ENCODE data around the gene SRA1. TPM values are rescaled to one million over a fixed set of nuclear protein-coding genes. Genes with fewer than 3 reads are reported as not detected.

Gene SRA1
- total and polyA plus RNA-seq, 2 of the 8 experiments (the other 6 are each of a cell fraction or from before 2014, with no cell fraction given), result 27.4 to 39.4 TPM

DNA sequence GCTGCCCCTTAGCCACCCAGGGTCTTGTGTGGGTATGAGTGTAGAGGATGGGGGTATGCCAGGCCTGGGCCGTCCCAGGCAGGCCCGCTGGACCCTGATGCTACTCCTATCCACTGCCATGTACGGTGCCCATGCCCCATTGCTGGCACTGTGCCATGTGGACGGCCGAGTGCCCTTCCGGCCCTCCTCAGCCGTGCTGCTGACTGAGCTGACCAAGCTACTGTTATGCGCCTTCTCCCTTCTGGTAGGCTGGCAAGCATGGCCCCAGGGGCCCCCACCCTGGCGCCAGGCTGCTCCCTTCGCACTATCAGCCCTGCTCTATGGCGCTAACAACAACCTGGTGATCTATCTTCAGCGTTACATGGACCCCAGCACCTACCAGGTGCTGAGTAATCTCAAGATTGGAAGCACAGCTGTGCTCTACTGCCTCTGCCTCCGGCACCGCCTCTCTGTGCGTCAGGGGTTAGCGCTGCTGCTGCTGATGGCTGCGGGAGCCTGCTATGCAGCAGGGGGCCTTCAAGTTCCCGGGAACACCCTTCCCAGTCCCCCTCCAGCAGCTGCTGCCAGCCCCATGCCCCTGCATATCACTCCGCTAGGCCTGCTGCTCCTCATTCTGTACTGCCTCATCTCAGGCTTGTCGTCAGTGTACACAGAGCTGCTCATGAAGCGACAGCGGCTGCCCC, 10.0 kb upstream of the SRA1 start:
- H3K4me2 ChIP-seq (ENCODE audit: insufficient read depth in 1 of 2, low read depth in 2 of 2, low read length in 2 of 2), result no peak overlapping the region
- H3K56ac ChIP-seq (replicated peaks; ENCODE audit: insufficient read length, low read depth, low read length), result no peak overlapping the region
- H3K79me1 ChIP-seq (ENCODE audit: low read depth, low read length), result peaks cover 7% of the 10 kb centered on the region
- H4K91ac ChIP-seq (replicated peaks; ENCODE audit: insufficient read length, low read length), result no peak overlapping the region
- H3K4me3 ChIP-seq (ENCODE audit: extremely low read depth in 1 of 4, insufficient read depth in 2 of 4, low read depth in 3 of 4, low read length in 4 of 4), result no peak overlapping the region
- peaks cover 0 to 18% (median 13%) of the 10 kb centered on the region in 4 experiments; a peak in 4 of 8 replicates for H3K36me3 ChIP-seq (ENCODE audit: control insufficient read depth in 2 of 4, insufficient read depth in 4 of 4, low read length in 3 of 4)
- no peak for TF ChIP-seq MAFK (IDR thresholded peaks at IDR 0.05; ENCODE audit: low read depth, low read length)
- TF ChIP-seq EGR1 (IDR thresholded peaks at IDR 0.05; ENCODE audit: borderline replicate concordance, low read depth, low read length), result no peak
- no peak for TF ChIP-seq CREB1 (IDR thresholded peaks at IDR 0.05)
- TF ChIP-seq POU5F1 (IDR thresholded peaks at IDR 0.05; ENCODE audit: low read depth, low read length), result no peak
- TF ChIP-seq TCF12 (IDR thresholded peaks at IDR 0.05; ENCODE audit: low read depth, low read length), result no peak
- no peak for TF ChIP-seq RNF2 (IDR thresholded peaks at IDR 0.05; ENCODE audit: borderline replicate concordance, low read depth, low read length, missing control alignments, poor library complexity, severe bottlenecking)
- TF ChIP-seq NRF1 (IDR thresholded peaks at IDR 0.05; ENCODE audit: low read depth, low read length), result no peak
- TF ChIP-seq JUND (IDR thresholded peaks at IDR 0.05; ENCODE audit: low read length), result no peak
- no peak for TF ChIP-seq SP1 (IDR thresholded peaks at IDR 0.05; ENCODE audit: low read depth, low read length)
- TF ChIP-seq ZNF274 (IDR thresholded peaks at IDR 0.05; ENCODE audit: borderline replicate concordance, extremely low read depth, low read length), result no peak
- TF ChIP-seq RBBP5 (IDR thresholded peaks at IDR 0.05; ENCODE audit: borderline replicate concordance, low read depth, low read length), result no peak
- TF ChIP-seq POLR2A (IDR thresholded peaks at IDR 0.05; ENCODE audit: control extremely low read depth in 1 of 2, low read depth in 2 of 2, low read length in 2 of 2), result no peak
- no peak for TF ChIP-seq RFX5 (IDR thresholded peaks at IDR 0.05; ENCODE audit: borderline replicate concordance, low read depth, low read length)
- H4K8ac ChIP-seq (ENCODE audit: extremely low read depth, insufficient read depth, low read length), result no peak overlapping the region
- no peak overlapping the region for H3K23ac ChIP-seq (ENCODE audit: insufficient read length)
- H3K79me2 ChIP-seq (ENCODE audit: control insufficient read depth in 1 of 2, insufficient read depth in 2 of 2, low read length in 2 of 2), result peaks cover 3 to 9% of the 10 kb centered on the region in 2 experiments; a peak in 3 of 4 replicates
- CTCF ChIA-PET (ENCODE audit: partially characterized antibody), result interaction anchor here (0.6 to 3.4 kb wide), 6 partner anchors 10 to 195 kb away, joined by 3 to 20 read pairs (median 4); partner anchors contain the start of gene EIF4EBP3
- no peak overlapping the region for H2AK5ac ChIP-seq (ENCODE audit: low read depth, low read length)
- POLR2A ChIA-PET (ENCODE audit: partially characterized antibody), result interaction anchor here (1.1 to 10.0 kb wide), 3 partner anchors 10 to 72 kb away, joined by 4 to 94 read pairs (median 25); partner anchors contain the start of genes EIF4EBP3, SRA1 and TMCO6
- H2BK15ac ChIP-seq (ENCODE audit: low read length), result no peak overlapping the region
- H3K9ac ChIP-seq (replicated peaks in 1 of 4; ENCODE audit: extremely low read depth in 1 of 4, low read depth in 3 of 4, low read length in 3 of 4), result no peak overlapping the region
- no peak overlapping the region for H3K14ac ChIP-seq (ENCODE audit: insufficient read length)
- no peak overlapping the region for H2BK120ac ChIP-seq (replicated peaks; ENCODE audit: low read depth, low read length)
- no peak overlapping the region for H3K18ac ChIP-seq (ENCODE audit: extremely low read depth, low read length)
- H3K27ac ChIP-seq (ENCODE audit: low read depth, low read length), result no peak overlapping the region
- WGBS, 2 experiments (ENCODE audit: extremely low coverage in 1 of 2, insufficient coverage in 1 of 2, insufficient read length in 1 of 2, insufficient replicate concordance in 2 of 2, low coverage in 1 of 2, low lambda C conversion rate in 2 of 2, missing lambda C conversion rate in 1 of 2), result 93% methylated on average over 21 of the region's 22 CpGs; no CpG with 5 or more reads in 1 of the 2 experiments
- H4K20me1 ChIP-seq (replicated peaks in 1 of 2; ENCODE audit: control insufficient read depth in 1 of 2, insufficient read depth in 2 of 2, low read length in 2 of 2), result no peaks in the 10 kb centered on the region
- H3K9me3 ChIP-seq (ENCODE audit: insufficient read depth in 2 of 2, low read depth in 1 of 2, low read length in 1 of 2), result no peaks in the 10 kb centered on the region
- H3K4ac ChIP-seq (replicated peaks; ENCODE audit: insufficient read length, low read depth, low read length), result no peak overlapping the region
- H3K23me2 ChIP-seq (ENCODE audit: low read depth, low read length), result peaks cover 14% of the 10 kb centered on the region
- no peak overlapping the region for H2AFZ ChIP-seq (ENCODE audit: low read length)
- H3K4me1 ChIP-seq (replicated peaks in 1 of 4; ENCODE audit: control insufficient read depth in 3 of 4, insufficient read depth in 4 of 4, low read length in 3 of 4), result peaks cover 0 to 11% (median 4%) of the 10 kb centered on the region in 4 experiments; a peak in 5 of 7 replicates
- H2BK20ac ChIP-seq (ENCODE audit: low read length), result no peak overlapping the region
- FAIRE-seq (no peak), DNase-seq (ENCODE audit: low read depth in 1 of 2, low spot score in 2 of 2) (no peak)
- H2BK12ac ChIP-seq (ENCODE audit: low read depth, low read length), result no peak overlapping the region
- no peak overlapping the region for H4K5ac ChIP-seq (ENCODE audit: insufficient read length, low read depth, low read length)
- H2BK5ac ChIP-seq (ENCODE audit: low read depth, low read length), result no peak overlapping the region
- no peaks in the 10 kb centered on the region; a peak in 1 of 7 replicates for H3K27me3 ChIP-seq (replicated peaks in 1 of 4; ENCODE audit: control insufficient read depth in 3 of 4, extremely low read depth in 1 of 4, insufficient read depth in 3 of 4, low read length in 3 of 4)

All from H1 (cell line).